Measurements from ENCODE around the gene B4GAT1. TPM values are rescaled to one million over a fixed set of nuclear protein-coding genes. Genes with fewer than 3 reads are reported as not detected.

Gene B4GAT1
- total RNA-seq, 6 donors from 2014 or later: 15.7 to 48.9 (median 27.4) TPM

DNA sequence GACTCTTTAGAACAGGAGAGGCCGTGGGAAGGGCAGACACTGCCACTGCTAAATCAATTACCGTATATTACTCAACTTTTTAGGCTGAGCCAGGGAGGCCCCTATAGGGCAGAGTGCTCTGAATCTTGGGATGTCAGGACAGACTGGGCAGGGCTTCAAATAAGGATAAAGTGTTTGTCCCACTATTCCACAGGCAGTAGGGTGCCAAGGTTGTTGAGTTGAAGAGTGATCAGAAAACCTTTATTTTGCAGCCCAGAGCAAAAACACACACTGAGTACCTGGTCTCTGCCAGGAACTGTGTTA is 1.6 kb upstream of the B4GAT1 start:
- Histone ChIP-seq H3K27ac (peak overlapping the region in 3 of 4 donors; percentile 6 to 89 (median 35)), H3K36me3 (no peaks in the 10 kb centered on the region), H3K4me1 (peaks cover 27 to 47% (median 35%) of the 10 kb centered on the region in 4 donors), H3K9me3 (no peaks in the 10 kb centered on the region), H3K4me3 (peak overlapping the region in 2 of 4 donors; percentile 74 to 98), H3K27me3 (no peaks in the 10 kb centered on the region)
- DNase-seq: no peak
- TF ChIP-seq EP300 (IDR thresholded peaks at IDR 0.05) (no peak), CTCF (IDR thresholded peaks at IDR 0.05) (no peak), POLR2AphosphoS5 (IDR thresholded peaks at IDR 0.05) (no peak), POLR2A (IDR thresholded peaks at IDR 0.05) (no peak)
- 45 to 60% methylated on average over 2 of the region's 2 CpGs for WGBS, 2 donors
- no peak for ATAC-seq (ENCODE audit: low FRiP score in 2 of 2)

DNA sequence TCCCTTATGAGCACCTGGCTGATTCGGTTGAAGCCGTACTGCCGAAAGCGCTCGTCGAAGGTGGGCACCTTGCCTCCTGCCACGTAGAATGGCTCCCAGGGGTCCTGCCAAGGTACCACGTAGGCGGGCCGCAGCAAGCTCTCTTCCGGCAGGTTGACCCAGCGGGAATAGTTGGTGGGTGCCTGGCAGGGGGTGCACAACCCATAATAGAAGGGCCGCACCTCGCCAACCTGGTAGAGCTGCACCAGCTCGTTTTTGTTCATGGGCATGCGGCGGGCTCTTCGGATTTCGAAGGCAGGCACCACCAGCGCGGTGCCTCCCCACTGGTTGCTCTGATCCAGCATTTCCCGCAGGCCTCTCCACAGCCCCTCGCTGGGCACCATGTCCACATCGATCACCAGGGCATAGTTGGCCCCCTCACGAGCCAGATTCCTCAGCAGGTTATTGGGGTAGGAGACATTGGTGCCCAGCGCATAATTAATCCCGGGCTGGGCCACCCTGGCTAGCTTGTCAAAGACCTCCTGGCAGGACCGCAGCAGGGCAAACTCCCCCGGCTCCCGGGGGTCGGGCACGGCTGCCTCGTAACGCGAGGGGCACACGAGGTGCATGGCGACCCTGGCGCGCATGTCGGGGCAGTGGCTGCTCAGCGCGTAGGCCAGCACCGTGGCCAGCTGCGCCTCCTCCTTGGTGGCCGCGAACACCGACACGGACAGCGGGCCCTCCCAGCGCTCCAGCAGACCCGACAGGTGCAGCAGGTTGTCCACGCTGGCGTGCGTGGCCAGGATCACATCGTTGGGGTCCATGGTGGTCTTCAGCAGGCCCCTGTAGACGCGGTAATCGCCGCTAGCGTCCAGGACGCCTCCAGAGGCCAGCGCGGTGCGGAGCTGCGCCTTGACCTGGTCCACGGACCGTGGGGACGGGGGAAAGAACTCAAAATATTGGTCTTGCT is 679 bp downstream of the B4GAT1 start:
- peaks cover 36 to 56% (median 46%) of the 10 kb centered on the region in 4 donors for H3K4me1 ChIP-seq
- peaks cover 0 to 12% (median 7%) of the 10 kb centered on the region in 4 donors for H3K36me3 ChIP-seq
- 46 to 47% methylated on average over 21 to 38 of the region's 68 CpGs for WGBS, 2 donors
- peak overlapping the region; percentile 78 to 89 (median 88) for H3K27ac ChIP-seq
- DNase-seq (peak in 1 of 2 donors; percentile 87), ATAC-seq (ENCODE audit: low FRiP score in 2 of 2) (no peak)
- H3K27me3 ChIP-seq: no peaks in the 10 kb centered on the region
- H3K4me3 ChIP-seq: peak overlapping the region; percentile 74 to 98 (median 86)
- no peaks in the 10 kb centered on the region for H3K9me3 ChIP-seq
- no peak for TF ChIP-seq CTCF (IDR thresholded peaks at IDR 0.05)

- Histone ChIP-seq H3K9me3 (no peaks in the 10 kb centered on the region), H3K36me3 (peaks cover 13 to 27% (median 22%) of the 10 kb centered on the region in 4 donors), H3K4me1 (peaks cover 36 to 51% (median 46%) of the 10 kb centered on the region in 4 donors), H3K4me3 (peak overlapping the region; percentile 74 to 98 (median 86)), H3K27me3 (no peaks in the 10 kb centered on the region), H3K27ac (peak overlapping the region; percentile 88 to 89 (median 89))
- no peak for DNase-seq
- WGBS, 2 donors: 5 to 31% methylated on average over 2 to 7 of the region's 7 CpGs
- TF ChIP-seq EP300 (IDR thresholded peaks at IDR 0.05) (no peak), POLR2AphosphoS5 (IDR thresholded peaks at IDR 0.05) (no peak), POLR2A (IDR thresholded peaks at IDR 0.05) (no peak), CTCF (IDR thresholded peaks at IDR 0.05) (no peak)
- peak in 1 of 2 donors; percentile 24 for ATAC-seq (ENCODE audit: low FRiP score in 2 of 2)
These were observed 2.1 kb downstream of the B4GAT1 start for GRCh38 chr11:66345316-66345649.

DNA sequence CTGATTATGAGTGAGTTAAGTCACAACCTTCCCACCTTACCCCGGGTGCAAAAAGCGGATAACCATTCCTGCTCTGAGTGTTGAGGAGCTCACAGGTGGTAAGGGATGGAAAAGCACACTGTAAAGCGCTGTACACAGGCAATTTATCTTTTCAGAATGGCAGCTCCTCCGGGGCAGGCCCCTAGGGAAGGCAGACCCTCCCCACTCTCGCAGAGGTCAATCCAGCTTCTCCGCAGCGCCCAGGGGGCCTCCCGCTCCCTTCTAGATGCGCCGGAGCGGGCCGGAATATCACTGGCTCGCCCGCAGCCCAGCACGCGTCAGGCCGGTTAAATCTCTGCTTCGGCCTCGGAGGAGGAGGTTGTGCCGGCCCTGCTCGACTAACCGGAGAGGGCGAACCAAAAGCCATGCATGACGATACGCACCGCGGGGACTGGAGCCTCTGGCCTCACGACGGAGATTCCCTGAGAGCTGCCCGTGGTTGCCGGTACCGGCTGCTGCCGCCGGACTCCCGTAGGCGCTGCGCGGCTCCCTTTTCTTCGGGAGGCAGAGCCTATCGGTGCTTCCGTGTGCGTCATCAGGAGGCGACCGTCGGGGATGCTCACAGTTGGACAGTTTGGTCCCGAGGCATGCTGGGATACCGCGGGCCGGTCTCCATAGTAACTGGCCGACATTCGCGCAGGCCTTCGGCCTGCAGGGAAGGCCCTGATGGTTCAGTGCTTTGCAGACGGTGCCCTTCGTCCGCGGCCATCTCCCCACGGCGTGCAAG is 2.7 kb downstream of the B4GAT1 start, which contains the start of gene BRMS1:
TSS of gene BRMS1 (minus strand) at position 555 of the 766 bp plus-strand sequence. CDS start 2,870 bp downstream, outside the sequence.
- no peaks in the 10 kb centered on the region for H3K27me3 ChIP-seq
- DNase-seq (peak; percentile 92 to 99), ATAC-seq (ENCODE audit: low FRiP score in 2 of 2) (peak; percentile 94 to 95)
- WGBS, 2 donors: 2 to 3% methylated on average over 3 to 23 of the region's 59 CpGs
- H3K4me1 ChIP-seq: peaks cover 36 to 48% (median 46%) of the 10 kb centered on the region in 4 donors
- H3K9me3 ChIP-seq: no peaks in the 10 kb centered on the region
- TF ChIP-seq POLR2AphosphoS5 (IDR thresholded peaks at IDR 0.05) (peak; percentile 94 to 96), POLR2A (IDR thresholded peaks at IDR 0.05) (peak in 3 of 4 donors; percentile 73 to 93 (median 87)), EP300 (IDR thresholded peaks at IDR 0.05) (peak in 1 of 4 donors; percentile 37), CTCF (IDR thresholded peaks at IDR 0.05) (peak in 4 of 6 experiments; percentile 54 to 68 (median 64))
- H3K4me3 ChIP-seq: peak within 1 kb of the TSS; percentile 74 to 98 (median 86)
- H3K27ac ChIP-seq: peak within 1 kb of the TSS; percentile 88 to 89 (median 89)
- H3K36me3 ChIP-seq: peaks cover 19 to 32% (median 28%) of the 10 kb centered on the region in 4 donors

All from upper lobe of left lung (tissue), 6 donors.